OCI-M1 (cell line): Measurements from ENCODE around the gene SNX27.
A peak's percentile ranks its signal among the peaks of the same experiment; 100 is the strongest.

Experiments used
- DNase-seq: peaks from one replicate; lab custom pipeline; 2025; lab: John Stamatoyannopoulos, UW

Gene SNX27

GRCh38 chr1:151705753-151706463 is 94.1 kb downstream of the SNX27 start:
- DNase-seq: no peak

- DNase-seq: no peak
These were observed 94.9 kb downstream of the SNX27 start for GRCh38 chr1:151706464-151707415.

- DNase-seq: no peak
These were observed 95.8 kb downstream of the SNX27 start for GRCh38 chr1:151707541-151708065.

GRCh38 chr1:151708891-151709290 is 97.0 kb downstream of the SNX27 start:
- no peak for DNase-seq

GRCh38 chr1:151710187-151710840 is 98.5 kb downstream of the SNX27 start:
- DNase-seq: peak; percentile 72

- DNase-seq: no peak
These were observed 99.4 kb downstream of the SNX27 start for GRCh38 chr1:151711044-151711800.

- no peak for DNase-seq
These were observed 100.1 kb downstream of the SNX27 start for GRCh38 chr1:151711951-151712350.

GRCh38 chr1:151713044-151713443 is 101.2 kb downstream of the SNX27 start:
- no peak for DNase-seq

GRCh38 chr1:151713874-151714273 is 102.0 kb downstream of the SNX27 start:
- no peak for DNase-seq

GRCh38 chr1:151714820-151715725 is 103.2 kb downstream of the SNX27 start:
- DNase-seq: peak; percentile 75

- DNase-seq: no peak
These were observed 104.0 kb downstream of the SNX27 start for GRCh38 chr1:151715726-151716404.

GRCh38 chr1:151716405-151716762 is 104.5 kb downstream of the SNX27 start:
- DNase-seq: no peak

GRCh38 chr1:151716771-151717631 is 105.2 kb downstream of the SNX27 start, which contains the start of gene CELF3:
TSS of gene CELF3 (minus strand) at chr1:151716803. CDS start at chr1:151716020, 783 bp downstream.
- DNase-seq: peak; percentile 79

- DNase-seq: no peak
These were observed 106.2 kb downstream of the SNX27 start for GRCh38 chr1:151718011-151718431.

GRCh38 chr1:151718666-151719065 is 106.8 kb downstream of the SNX27 start:
- DNase-seq: no peak

- DNase-seq: peak; percentile 70
These were observed 108.3 kb downstream of the SNX27 start for GRCh38 chr1:151720125-151720524.

- DNase-seq: peak; percentile 75
These were observed 108.7 kb downstream of the SNX27 start for GRCh38 chr1:151720554-151720953.

GRCh38 chr1:151720974-151721787 is 109.3 kb downstream of the SNX27 start, which contains the start of gene RIIAD1:
TSS of gene RIIAD1 (plus strand) at chr1:151721522. CDS start at chr1:151721537, 15 bp downstream.
- no peak for DNase-seq
